Measurements from ENCODE around the gene ZNF469.

ZNF469 gene

GRCh38 chr16:88346680-88347505 is 35.9 kb upstream of the ZNF469 start:
- DNase-seq, result no peak

- DNase-seq, result no peak
Measured at GRCh38 chr16:88347656-88348376, 34.9 kb upstream of the ZNF469 start.

DNA sequence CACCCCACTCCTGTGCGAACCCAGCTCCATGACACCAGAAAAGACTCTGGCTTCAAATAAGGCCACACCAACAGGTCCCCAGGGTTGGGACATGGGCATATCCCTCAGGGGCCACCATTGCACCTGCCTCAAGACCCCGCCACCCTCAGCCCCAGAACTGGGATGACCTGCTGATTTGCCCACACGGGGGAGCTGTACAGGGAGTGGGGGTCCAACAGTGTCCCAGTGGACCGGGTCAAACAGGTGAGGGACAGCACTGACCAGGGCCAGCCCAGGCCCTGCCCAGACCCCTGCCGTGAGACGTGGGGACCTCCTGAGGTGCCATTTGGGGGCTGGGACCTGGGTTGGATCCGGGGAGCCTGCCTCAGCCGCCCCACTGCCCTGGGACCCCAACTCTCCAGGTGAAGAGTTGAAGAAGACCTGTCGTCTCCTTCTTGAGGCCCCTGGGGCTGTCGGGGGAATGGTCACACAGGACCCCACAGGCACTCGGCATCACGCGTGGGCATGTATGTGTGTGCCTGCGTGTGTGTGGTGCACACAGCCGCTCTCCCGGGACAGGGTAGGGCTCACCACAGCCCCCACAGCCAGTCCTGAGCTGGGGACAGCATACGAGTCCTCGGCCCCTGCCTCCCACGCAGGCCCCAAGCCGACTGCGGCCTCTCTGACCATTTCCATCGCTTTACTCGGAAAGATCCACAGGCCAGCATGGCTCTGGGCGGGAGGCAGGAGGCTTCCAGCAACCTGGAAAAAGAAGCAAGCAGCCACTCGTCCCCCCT is 34.2 kb upstream of the ZNF469 start:
- no peak for DNase-seq

DNA sequence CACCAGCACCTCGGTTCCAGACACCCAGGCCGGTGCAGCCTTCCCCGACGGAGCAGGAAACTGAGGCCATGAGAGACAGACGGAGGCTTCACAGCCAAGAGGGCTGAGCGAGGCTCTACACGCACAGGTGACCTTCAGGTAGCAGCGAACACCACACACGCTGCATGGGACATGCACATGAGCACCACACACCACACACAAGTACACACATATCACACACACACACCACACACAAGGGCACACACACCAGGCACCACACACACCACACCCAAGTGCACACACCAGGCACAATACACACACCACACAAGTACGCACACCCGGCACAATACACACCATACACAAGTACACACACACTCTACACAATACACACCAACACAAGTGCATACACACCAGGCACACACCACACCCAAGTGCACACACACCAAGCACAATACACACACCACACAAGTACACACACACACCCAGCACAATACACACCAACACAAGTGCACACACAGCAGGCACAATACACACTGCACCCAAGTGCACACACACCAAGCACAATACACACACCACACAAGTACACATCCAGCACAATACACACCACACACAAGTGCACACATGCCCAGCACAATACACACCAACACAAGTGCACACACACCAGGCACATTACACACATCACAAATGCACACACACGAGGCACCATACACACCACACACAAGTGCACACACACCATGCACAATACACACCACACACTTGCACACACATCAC is 33.4 kb upstream of the ZNF469 start:
- no peak for DNase-seq

DNA sequence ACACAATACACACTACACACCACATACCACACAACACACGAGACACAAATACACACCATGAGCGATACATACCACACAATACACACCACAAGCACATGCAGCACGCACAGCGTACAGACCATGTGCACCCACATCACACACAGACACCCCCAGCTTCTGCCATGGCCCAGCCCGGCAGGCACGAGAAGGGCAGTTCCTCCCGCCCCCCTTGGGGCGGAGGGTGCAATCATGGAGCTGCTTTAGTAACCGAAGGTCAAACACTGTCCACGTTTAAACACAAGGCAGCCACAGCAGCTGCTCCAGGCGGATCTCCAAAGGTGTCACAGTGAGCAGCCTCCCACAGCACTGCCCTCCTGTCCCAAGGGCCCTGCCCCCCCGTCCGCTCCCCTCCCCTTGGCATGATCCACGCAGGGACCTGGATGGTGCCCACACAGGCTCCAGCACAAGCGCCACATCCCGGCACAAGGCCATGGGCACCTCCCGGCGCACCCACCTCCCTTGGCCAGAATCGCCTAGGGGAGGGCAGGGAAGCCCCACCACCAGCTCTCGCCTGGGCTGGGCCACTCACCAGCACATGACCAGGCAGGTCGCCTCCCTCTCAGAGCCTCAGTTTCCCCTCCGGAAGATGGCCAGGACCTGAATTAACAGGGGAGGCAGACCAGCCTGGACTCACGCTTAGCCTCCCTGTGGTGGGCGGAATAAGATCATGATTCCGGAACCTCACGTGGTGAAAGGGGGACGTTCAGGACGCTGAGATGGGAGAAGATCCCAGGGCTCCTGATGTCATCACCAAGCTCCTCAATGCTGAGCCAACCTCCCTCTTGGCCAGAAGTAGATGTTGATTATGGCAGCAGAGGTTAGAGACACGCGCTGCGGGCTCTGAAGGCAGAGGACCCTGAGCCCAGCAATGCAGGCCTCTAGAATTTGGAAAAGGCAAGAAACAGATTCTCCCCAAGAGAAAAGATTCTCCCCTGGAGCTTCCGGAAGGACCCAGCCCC is 32.6 kb upstream of the ZNF469 start:
- no peak for DNase-seq

DNA sequence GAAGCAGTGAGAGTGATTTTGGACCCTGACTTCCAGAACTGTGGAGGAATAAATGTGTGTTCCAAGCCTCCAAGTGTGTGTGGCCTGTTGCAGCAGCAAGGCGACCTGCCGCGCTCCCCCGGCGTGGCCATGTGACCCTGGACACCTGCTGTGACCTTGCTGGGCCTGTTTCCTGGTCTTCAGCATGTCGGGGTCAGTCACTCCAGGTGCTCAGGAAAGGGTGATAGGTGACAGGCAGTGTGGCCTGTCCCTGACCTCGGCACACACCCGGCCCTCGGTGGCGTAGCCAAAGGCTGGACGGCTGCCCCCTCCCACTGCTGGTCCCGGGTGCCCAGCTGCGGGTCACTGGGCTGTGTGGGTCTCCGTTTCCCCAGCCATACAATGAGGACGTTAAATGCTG is 31.8 kb upstream of the ZNF469 start:
- DNase-seq, result no peak

DNA sequence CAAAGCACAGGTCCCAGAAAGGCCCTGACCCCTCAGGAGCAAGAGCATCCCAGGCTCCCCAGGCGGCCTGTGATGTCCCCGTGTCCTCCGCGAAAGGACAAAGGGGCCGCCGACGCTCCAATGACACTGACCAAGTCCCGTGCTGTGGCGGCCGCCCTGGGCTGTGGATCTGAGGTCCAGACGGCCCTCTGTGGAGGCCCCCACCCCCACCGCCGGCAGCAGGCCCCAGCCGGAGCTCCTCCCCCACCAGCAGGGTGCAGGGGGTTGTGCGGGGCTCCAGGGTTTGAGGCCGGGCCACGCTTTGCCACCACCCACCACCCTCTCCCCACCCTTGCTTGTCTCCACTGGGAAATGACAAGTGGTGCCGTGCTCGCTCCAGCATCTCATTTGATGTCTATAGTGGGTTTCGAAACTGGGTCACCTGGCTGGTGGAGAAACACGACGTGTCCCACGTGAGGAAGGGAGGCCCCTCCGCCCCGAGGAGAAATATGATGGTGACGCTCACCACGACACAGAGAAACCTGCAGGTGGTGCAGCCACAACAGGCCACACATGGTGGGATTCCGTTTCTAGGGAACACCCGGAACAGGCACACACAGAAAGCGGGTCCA is 31.2 kb upstream of the ZNF469 start:
- DNase-seq, result no peak

- no peak for DNase-seq
Measured at GRCh38 chr16:88352261-88353200, 30.2 kb upstream of the ZNF469 start.

- DNase-seq, result no peak
Measured at GRCh38 chr16:88353232-88353631, 29.5 kb upstream of the ZNF469 start.

GRCh38 chr16:88353691-88354090 is 29.1 kb upstream of the ZNF469 start:
- no peak for DNase-seq

DNA sequence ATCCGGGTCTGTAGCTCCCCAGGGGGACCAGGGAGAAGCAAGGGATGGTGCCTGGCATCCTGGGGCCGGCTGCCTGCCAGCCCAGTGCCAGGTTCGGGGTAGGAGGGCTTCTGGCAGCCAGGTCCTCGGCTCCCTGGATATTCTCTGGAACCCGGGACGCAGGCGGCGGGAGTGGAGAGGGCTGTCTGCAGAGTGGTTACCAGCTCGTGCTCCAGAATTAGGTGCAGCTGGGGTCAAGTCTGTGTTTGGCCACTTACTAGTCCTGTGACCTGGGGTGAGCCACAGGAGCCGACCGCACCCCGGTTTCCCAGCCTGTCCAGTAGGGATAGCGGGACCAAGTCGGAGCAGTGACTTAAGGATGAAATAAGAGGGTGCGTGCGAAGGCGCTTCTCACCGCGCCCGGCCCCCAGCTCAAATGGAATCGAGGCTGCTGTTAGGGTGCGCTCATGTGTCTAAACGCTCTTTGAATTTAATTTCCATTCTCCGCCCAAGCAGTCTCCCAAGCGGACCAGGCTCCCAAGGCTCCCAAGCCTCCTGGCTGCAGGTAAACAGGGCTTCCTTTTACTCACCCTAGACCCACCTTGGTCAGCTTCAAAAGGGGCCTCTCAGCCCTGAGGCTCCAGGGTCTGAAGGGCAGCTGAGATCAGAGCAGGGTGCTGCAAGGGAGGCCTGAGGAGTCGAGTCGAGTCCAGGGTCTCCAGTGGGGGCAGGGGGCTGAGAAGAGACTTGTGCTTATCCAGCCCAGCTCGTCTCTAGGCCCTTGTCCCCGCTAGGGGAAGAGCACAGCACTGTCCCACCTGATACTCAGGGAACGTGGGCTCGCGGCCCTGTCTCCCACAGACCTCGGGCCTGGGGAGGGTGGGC is 28.3 kb upstream of the ZNF469 start:
- DNase-seq, result no peak

- DNase-seq, result no peak
Measured at GRCh38 chr16:88355093-88355388, 27.7 kb upstream of the ZNF469 start.

DNA sequence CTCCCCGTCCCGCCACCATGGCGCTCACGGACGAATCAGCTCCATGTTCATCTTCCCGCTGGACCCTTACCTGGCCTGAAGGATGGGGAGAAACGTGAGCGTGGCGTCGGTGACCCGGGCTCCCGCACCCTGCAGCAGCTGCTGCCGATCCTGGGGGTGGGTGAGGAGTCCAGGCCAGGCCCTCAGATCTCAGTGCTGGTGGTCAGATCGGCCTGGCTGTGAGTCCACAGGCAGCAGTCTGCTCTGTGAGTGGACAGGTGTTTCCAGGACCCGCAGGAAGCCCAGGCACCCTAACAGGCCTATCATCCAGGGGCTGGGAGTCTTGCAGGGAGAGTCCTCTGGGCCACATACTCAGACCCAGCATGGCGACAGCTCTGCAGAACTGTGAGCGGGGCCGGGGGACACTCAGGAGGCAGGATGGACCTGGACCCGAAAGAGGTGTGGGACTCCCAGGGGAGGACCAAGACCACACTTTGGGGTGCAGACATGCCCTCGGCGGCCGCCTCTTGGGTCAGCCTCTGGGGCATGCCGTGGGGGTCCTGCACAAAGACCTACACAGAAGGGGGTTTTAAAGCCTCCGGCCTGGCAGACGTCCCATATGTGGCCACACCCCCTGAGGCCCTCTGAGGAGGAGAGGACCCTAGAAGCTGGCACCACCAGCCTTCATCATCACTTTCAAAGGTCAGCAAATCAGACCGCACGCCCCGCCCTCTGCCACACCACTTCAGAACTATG is 27.2 kb upstream of the ZNF469 start:
- DNase-seq, result no peak

DNA sequence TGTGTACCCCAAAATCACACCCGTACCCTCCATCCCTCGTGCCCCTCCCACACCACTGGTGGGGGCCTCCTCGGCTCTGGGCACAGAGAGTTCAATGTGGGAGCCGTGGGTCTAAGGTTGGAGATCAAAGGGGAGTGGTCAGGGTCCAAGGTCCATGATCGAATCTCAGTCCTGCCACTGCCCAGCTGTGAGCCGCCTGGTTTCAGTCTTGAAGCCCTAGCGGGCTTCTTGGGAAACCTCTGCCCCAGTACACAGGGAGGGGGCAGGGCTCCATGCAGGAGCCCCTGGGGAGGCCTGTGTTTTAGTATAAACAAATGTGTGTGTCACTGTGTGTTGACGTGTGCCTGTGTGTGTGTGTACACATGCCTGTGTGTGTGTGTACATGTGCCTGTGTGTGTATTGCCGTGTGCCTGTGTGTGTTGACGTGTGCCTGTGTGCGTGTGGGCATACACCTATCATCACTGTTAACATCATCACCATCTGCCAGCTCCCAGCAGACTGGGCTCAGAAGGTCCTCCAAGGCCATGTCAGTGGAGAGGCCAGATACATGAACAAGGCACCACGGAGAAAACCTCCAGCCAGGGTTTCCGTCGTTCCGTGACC is 26.5 kb upstream of the ZNF469 start:
- DNase-seq, result no peak

- no peak for DNase-seq
Measured at GRCh38 chr16:88356727-88357199, 26.0 kb upstream of the ZNF469 start.

DNA sequence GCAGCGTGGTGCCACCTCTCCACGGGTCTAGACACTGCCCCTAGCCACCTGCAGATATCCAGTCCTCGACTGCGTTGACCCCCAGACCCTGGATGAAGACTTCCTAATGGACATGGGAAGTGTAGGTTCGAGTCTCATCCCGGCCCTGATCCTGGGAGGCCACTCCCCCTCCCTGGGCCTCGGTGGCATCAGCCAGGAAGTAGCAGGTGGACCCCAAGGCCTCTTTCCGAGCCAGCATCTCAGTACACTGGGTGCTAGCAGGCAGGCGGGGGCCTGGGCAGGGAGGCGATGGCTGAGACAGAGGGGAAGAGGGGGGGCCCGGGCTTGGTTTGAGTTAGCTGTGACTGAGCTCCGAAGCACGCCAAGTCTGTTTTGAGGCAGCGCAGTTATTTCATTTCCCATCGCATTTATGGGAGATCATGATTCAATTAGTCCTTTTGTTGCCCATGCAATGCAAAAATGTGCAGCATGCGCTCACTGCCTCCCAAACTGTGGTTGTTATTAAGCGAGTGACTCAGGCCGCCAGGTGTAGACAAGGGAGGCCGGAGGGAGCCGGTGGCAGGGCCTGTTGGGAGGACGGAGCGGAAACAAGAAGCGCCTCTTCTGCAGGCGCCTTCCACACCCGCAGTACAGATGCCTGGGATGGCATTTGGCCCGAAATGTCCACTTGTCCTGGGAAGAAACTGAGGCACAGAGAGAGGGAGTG is 25.3 kb upstream of the ZNF469 start:
- no peak for DNase-seq

- no peak for DNase-seq
Measured at GRCh38 chr16:88358023-88358420, 24.7 kb upstream of the ZNF469 start.

All from NCI-H526 (cell line).